ENCODE results near the gene CACFD1. TPM values are rescaled to one million over a fixed set of nuclear protein-coding genes. Genes with fewer than 3 reads are reported as not detected.

CACFD1 gene
- total and polyA plus RNA-seq, 12 donors: 8.8 to 17.3 (median 10.8) TPM

- ATAC-seq: no peak
- Histone ChIP-seq H3K9me3 (no peaks in the 10 kb centered on the region), H3K4me3 (no peak overlapping the region), H3K27me3 (peaks cover 0 to 7% (median 0%) of the 10 kb centered on the region in 7 donors), H3K4me1 (peaks cover 7 to 71% (median 18%) of the 10 kb centered on the region in 9 donors), H3K36me3 (peaks cover 0 to 58% (median 0%) of the 10 kb centered on the region in 9 donors), H3K27ac (no peak overlapping the region)
- no peak for TF ChIP-seq CTCF (IDR thresholded peaks at IDR 0.05)
- intact Hi-C loops (cut with DNase I): loop anchor here in 1 of 10 donors (5.0 kb wide), 1 partner anchor 1123 kb away; the partner anchor contains the start of gene SETX
- no peak for DNase-seq
- WGBS, 2 donors: 87 to 92% methylated on average over 19 to 20 of the region's 20 CpGs
Measured at GRCh38 chr9:133474853-133475252, 15.1 kb downstream of the CACFD1 start.

GRCh38 chr9:133475292-133476012, 15.7 kb downstream of the CACFD1 start:
- TF ChIP-seq CTCF (IDR thresholded peaks at IDR 0.05): no peak
- Histone ChIP-seq H3K27me3 (peaks cover 0 to 7% (median 0%) of the 10 kb centered on the region in 7 donors), H3K27ac (no peak overlapping the region), H3K4me1 (peaks cover 7 to 72% (median 18%) of the 10 kb centered on the region in 9 donors), H3K9me3 (no peaks in the 10 kb centered on the region), H3K4me3 (no peak overlapping the region), H3K36me3 (peaks cover 0 to 58% (median 0%) of the 10 kb centered on the region in 9 donors)
- intact Hi-C loops (cut with DNase I): loop anchor here in 1 of 10 donors (5.0 kb wide), 1 partner anchor 1123 kb away; the partner anchor contains the start of gene SETX
- DNase-seq (no peak), ATAC-seq (no peak)
- 92 to 94% methylated on average over 27 of the region's 27 CpGs for WGBS, 2 donors

- TF ChIP-seq CTCF (IDR thresholded peaks at IDR 0.05): no peak
- peaks cover 7 to 72% (median 18%) of the 10 kb centered on the region in 9 donors for H3K4me1 ChIP-seq
- 90% methylated on average over 27 of the region's 27 CpGs for WGBS, 2 donors
- H3K36me3 ChIP-seq: peaks cover 0 to 58% (median 0%) of the 10 kb centered on the region in 9 donors
- H3K27me3 ChIP-seq: peaks cover 0 to 7% (median 0%) of the 10 kb centered on the region in 7 donors
- ATAC-seq (no peak), DNase-seq (no peak)
- intact Hi-C loops (cut with DNase I): loop anchor here in 1 of 10 donors (5.0 kb wide), 1 partner anchor 1124 kb away; the partner anchor contains the start of gene SETX
- H3K9me3 ChIP-seq: no peaks in the 10 kb centered on the region
- no peak overlapping the region for H3K27ac ChIP-seq
- H3K4me3 ChIP-seq: peak overlapping the region in 1 of 10 donors; percentile 18
Measured at GRCh38 chr9:133476036-133476931, 16.5 kb downstream of the CACFD1 start.

GRCh38 chr9:133476941-133477340, 17.2 kb downstream of the CACFD1 start:
- H3K27ac ChIP-seq: peak overlapping the region in 1 of 10 donors; percentile 44
- WGBS, 2 donors: 95 to 97% methylated on average over 21 of the region's 21 CpGs
- TF ChIP-seq CTCF (IDR thresholded peaks at IDR 0.05): no peak
- H3K27me3 ChIP-seq: peaks cover 0 to 7% (median 0%) of the 10 kb centered on the region in 7 donors
- H3K36me3 ChIP-seq: peaks cover 0 to 51% (median 0%) of the 10 kb centered on the region in 9 donors
- H3K9me3 ChIP-seq: no peaks in the 10 kb centered on the region
- intact Hi-C loops (cut with DNase I): loop anchor here in 1 of 10 donors (5.0 kb wide), 1 partner anchor 1125 kb away; the partner anchor contains the start of gene SETX
- DNase-seq (peak in 1 of 2 donors; percentile 14), ATAC-seq (no peak)
- peak overlapping the region in 1 of 10 donors; percentile 18 for H3K4me3 ChIP-seq
- H3K4me1 ChIP-seq: peaks cover 7 to 65% (median 18%) of the 10 kb centered on the region in 9 donors

Data from heart right ventricle (tissue), 16 donors.